ENCODE data around the gene PHPT1. TPM values are rescaled to one million over a fixed set of nuclear protein-coding genes. Genes with fewer than 3 reads are reported as not detected.
A peak's percentile ranks its signal among the peaks of the same experiment; 100 is the strongest.
"Not testable (repeated sequence)": the region's sequence is repeated elsewhere in the genome, so short reads cannot be mapped to it uniquely, and the experiment has no call there.

Gene PHPT1
- 100 to 1,000 TPM; 137 to 176 TPM for total RNA-seq

GRCh38 chr9:136849038-136849959, at the start of gene PHPT1:
PHPT1 (plus strand) TSS chr9:136849409; CDS start chr9:136849431, 22 bp downstream.
- peak; percentile 98 for DNase-seq
- Histone ChIP-seq H3K27ac (peak within 1 kb of the TSS; percentile 89), H3K4me1 (peaks cover 6% of the 10 kb centered on the region), H3K27me3 (peaks cover 14% of the 10 kb centered on the region), H3K36me3 (no peaks in the 10 kb centered on the region), H3K4me3 (peak within 1 kb of the TSS; percentile 84), H3K9me3 (no peaks in the 10 kb centered on the region), H3K9ac (ENCODE audit: low read depth in 2 of 2, low read length in 2 of 2) (peak within 1 kb of the TSS; percentile 96 to 99)
- intact Hi-C loops (cut with DNase I): loop anchor here (10.0 kb wide), 1 partner anchor 54 kb away; the partner anchor contains the start of genes CCDC183 and TMEM141
- no peak for TF ChIP-seq CTCF (IDR thresholded peaks at IDR 0.05)

GRCh38 chr9:136799854-136800657, 49.2 kb upstream of the PHPT1 start:
- Histone ChIP-seq H3K9ac (ENCODE audit: low read depth in 2 of 2, low read length in 2 of 2) (peak overlapping the region; percentile 74 to 86), H3K27me3 (no peaks in the 10 kb centered on the region), H3K27ac (peak overlapping the region; percentile 93), H3K9me3 (no peaks in the 10 kb centered on the region), H3K36me3 (no peaks in the 10 kb centered on the region), H3K4me1 (peaks cover 10% of the 10 kb centered on the region), H3K4me3 (peak overlapping the region; percentile 44)
- no peak for TF ChIP-seq CTCF (IDR thresholded peaks at IDR 0.05)
- peak; percentile 97 for DNase-seq
- intact Hi-C loops (cut with DNase I): loop anchor here (10.0 kb wide), 1 partner anchor 45 kb away; the partner anchor contains the start of genes AJM1 and PHPT1

- H3K27ac ChIP-seq: no peak overlapping the region
- peak; percentile 18 for DNase-seq
- no peaks in the 10 kb centered on the region for H3K9me3 ChIP-seq
- intact Hi-C loops (cut with DNase I): no loop called here
- no peaks in the 10 kb centered on the region for H3K27me3 ChIP-seq
- no peak overlapping the region for H3K4me3 ChIP-seq
- TF ChIP-seq CTCF (IDR thresholded peaks at IDR 0.05): no peak
- H3K4me1 ChIP-seq: peaks cover 20% of the 10 kb centered on the region
- no peak overlapping the region for H3K9ac ChIP-seq (ENCODE audit: low read depth in 2 of 2, low read length in 2 of 2)
- no peaks in the 10 kb centered on the region for H3K36me3 ChIP-seq
Measured at GRCh38 chr9:136802321-136802720, 46.9 kb upstream of the PHPT1 start.

GRCh38 chr9:136803009-136803550, 46.1 kb upstream of the PHPT1 start:
- H3K9me3 ChIP-seq; H3K4me3 ChIP-seq; intact Hi-C loops (cut with DNase I); H3K36me3 ChIP-seq; DNase-seq; H3K27me3 ChIP-seq; H3K9ac ChIP-seq (ENCODE audit: low read depth in 2 of 2, low read length in 2 of 2); H3K27ac ChIP-seq: not testable (repeated sequence)
- H3K4me1 ChIP-seq: peaks cover 20% of the 10 kb centered on the region

GRCh38 chr9:136803551-136804508, 45.4 kb upstream of the PHPT1 start:
- Histone ChIP-seq H3K9ac (ENCODE audit: low read depth in 2 of 2, low read length in 2 of 2) (peak overlapping the region in 1 of 2 donors; percentile 27), H3K4me1 (peaks cover 15% of the 10 kb centered on the region)
- peak; percentile 17 for DNase-seq

More at GRCh38 chr9:136803551-136804508, 45.4 kb upstream of the PHPT1 start:
- no peak for TF ChIP-seq CTCF (IDR thresholded peaks at IDR 0.05)
- no peaks in the 10 kb centered on the region for H3K9me3 ChIP-seq
- no peaks in the 10 kb centered on the region for H3K27me3 ChIP-seq
- intact Hi-C loops (cut with DNase I): no loop called here
- H3K4me3 ChIP-seq: no peak overlapping the region
- no peaks in the 10 kb centered on the region for H3K36me3 ChIP-seq
- no peak overlapping the region for H3K27ac ChIP-seq

All from colonic mucosa (tissue), 4 donors.